ENCODE measurements around the gene NRCAM. TPM values are rescaled to one million over a fixed set of nuclear protein-coding genes. Genes with fewer than 3 reads are reported as not detected.

The NRCAM gene
- total RNA-seq, 4 donors from 2014 or later, result 0.85 to 4.1 (median 2.6) TPM

- no peak overlapping the region for H3K4me3 ChIP-seq
- H3K27me3 ChIP-seq, result no peaks in the 10 kb centered on the region
- no peak for TF ChIP-seq POLR2A (IDR thresholded peaks at IDR 0.05)
- no peak for TF ChIP-seq CTCF (IDR thresholded peaks at IDR 0.05)
- H3K36me3 ChIP-seq, result no peaks in the 10 kb centered on the region
- H3K4me1 ChIP-seq, result no peaks in the 10 kb centered on the region
- H3K9me3 ChIP-seq, result no peaks in the 10 kb centered on the region
- no peak for DNase-seq
- no peak overlapping the region for H3K27ac ChIP-seq
Measured at GRCh38 chr7:108287857-108288256, 168.4 kb downstream of the NRCAM start.

- H3K9me3 ChIP-seq, result no peaks in the 10 kb centered on the region
- DNase-seq, result no peak
- no peaks in the 10 kb centered on the region for H3K27me3 ChIP-seq
- H3K36me3 ChIP-seq, result no peaks in the 10 kb centered on the region
- H3K4me3 ChIP-seq, result no peak overlapping the region
- no peak overlapping the region for H3K27ac ChIP-seq
- no peaks in the 10 kb centered on the region for H3K4me1 ChIP-seq
- TF ChIP-seq CTCF (IDR thresholded peaks at IDR 0.05) (no peak), POLR2A (IDR thresholded peaks at IDR 0.05) (no peak)
Measured at GRCh38 chr7:108286290-108286904, 169.8 kb downstream of the NRCAM start.

- no peak for DNase-seq
- Histone ChIP-seq H3K27ac (no peak overlapping the region), H3K4me3 (no peak overlapping the region), H3K4me1 (no peaks in the 10 kb centered on the region), H3K27me3 (no peaks in the 10 kb centered on the region), H3K9me3 (no peaks in the 10 kb centered on the region), H3K36me3 (no peaks in the 10 kb centered on the region)
- TF ChIP-seq CTCF (IDR thresholded peaks at IDR 0.05), result no peak
- no peak for TF ChIP-seq POLR2A (IDR thresholded peaks at IDR 0.05)
Measured at GRCh38 chr7:108285778-108286177, 170.5 kb downstream of the NRCAM start.

GRCh38 chr7:108285003-108285368, 171.2 kb downstream of the NRCAM start:
- Histone ChIP-seq H3K27ac (no peak overlapping the region), H3K9me3 (no peaks in the 10 kb centered on the region)

GRCh38 chr7:108284349-108285002, 171.8 kb downstream of the NRCAM start:
- no peak for DNase-seq
- TF ChIP-seq POLR2A (IDR thresholded peaks at IDR 0.05) (no peak), CTCF (IDR thresholded peaks at IDR 0.05) (no peak)
- no peaks in the 10 kb centered on the region for H3K4me1 ChIP-seq
- H3K4me3 ChIP-seq, result no peak overlapping the region
- H3K27ac ChIP-seq, result no peak overlapping the region
- H3K36me3 ChIP-seq, result no peaks in the 10 kb centered on the region
- no peaks in the 10 kb centered on the region for H3K27me3 ChIP-seq
- no peaks in the 10 kb centered on the region for H3K9me3 ChIP-seq

More at GRCh38 chr7:108285003-108285368, 171.2 kb downstream of the NRCAM start:
- Histone ChIP-seq H3K4me1 (no peaks in the 10 kb centered on the region), H3K27me3 (no peaks in the 10 kb centered on the region), H3K36me3 (no peaks in the 10 kb centered on the region), H3K4me3 (no peak overlapping the region)
- no peak for DNase-seq
- no peak for TF ChIP-seq CTCF (IDR thresholded peaks at IDR 0.05)
- no peak for TF ChIP-seq POLR2A (IDR thresholded peaks at IDR 0.05)
